ENCODE results near the gene CMSS1. TPM values are rescaled to one million over a fixed set of nuclear protein-coding genes. Genes with fewer than 3 reads are reported as not detected.

The CMSS1 gene
- total RNA-seq, 1 experiment from 2014 or later: 93.8 TPM

GRCh38 chr3:99795573-99795972 lies 22.1 kb upstream of the CMSS1 start:
- no peak for DNase-seq
- H3K9me3 ChIP-seq (replicated peaks): no peaks in the 10 kb centered on the region
- no peak overlapping the region for H3K27ac ChIP-seq
- no peak overlapping the region for H3K4me3 ChIP-seq
- H3K36me3 ChIP-seq: no peaks in the 10 kb centered on the region
- no peaks in the 10 kb centered on the region; the same call in 1 of the 2 replicates for H3K4me1 ChIP-seq
- H3K27me3 ChIP-seq: no peaks in the 10 kb centered on the region

GRCh38 chr3:99799422-99799821 lies 18.2 kb upstream of the CMSS1 start:
- Histone ChIP-seq H3K27ac (no peak overlapping the region), H3K9me3 (replicated peaks) (no peaks in the 10 kb centered on the region), H3K4me1 (no peaks in the 10 kb centered on the region; the same call in 1 of the 2 replicates), H3K36me3 (no peaks in the 10 kb centered on the region), H3K4me3 (no peak overlapping the region), H3K27me3 (no peaks in the 10 kb centered on the region)
- DNase-seq: peak in 1 of 2 experiments; percentile 22

- no peak overlapping the region for H3K4me3 ChIP-seq
- no peak overlapping the region for H3K27ac ChIP-seq
- DNase-seq: no peak
- peaks cover 10% of the 10 kb centered on the region for H3K9me3 ChIP-seq (replicated peaks)
- H3K4me1 ChIP-seq: no peaks in the 10 kb centered on the region; the same call in 1 of the 2 replicates
- no peaks in the 10 kb centered on the region for H3K36me3 ChIP-seq
- H3K27me3 ChIP-seq: no peaks in the 10 kb centered on the region
These were observed 14.4 kb upstream of the CMSS1 start for GRCh38 chr3:99803297-99803696.

GRCh38 chr3:99805160-99805559 lies 12.5 kb upstream of the CMSS1 start:
- H3K27ac ChIP-seq: no peak overlapping the region
- H3K4me1 ChIP-seq: no peaks in the 10 kb centered on the region
- peaks cover 10% of the 10 kb centered on the region for H3K9me3 ChIP-seq (replicated peaks)
- DNase-seq: no peak
- no peaks in the 10 kb centered on the region for H3K36me3 ChIP-seq
- no peak overlapping the region for H3K4me3 ChIP-seq
- H3K27me3 ChIP-seq: no peaks in the 10 kb centered on the region

GRCh38 chr3:99808163-99808794 lies 9.4 kb upstream of the CMSS1 start:
- Histone ChIP-seq H3K4me3 (no peak overlapping the region), H3K36me3 (no peaks in the 10 kb centered on the region), H3K27ac (no peak overlapping the region), H3K4me1 (no peaks in the 10 kb centered on the region), H3K27me3 (no peaks in the 10 kb centered on the region), H3K9me3 (replicated peaks) (peaks cover 10% of the 10 kb centered on the region)
- DNase-seq: peak; percentile 62 to 86

GRCh38 chr3:99809565-99809964 lies 8.1 kb upstream of the CMSS1 start:
- H3K27ac ChIP-seq: no peak overlapping the region
- H3K27me3 ChIP-seq: no peaks in the 10 kb centered on the region
- peaks cover 10% of the 10 kb centered on the region for H3K9me3 ChIP-seq (replicated peaks)
- H3K36me3 ChIP-seq: no peaks in the 10 kb centered on the region
- H3K4me3 ChIP-seq: no peak overlapping the region
- DNase-seq: no peak
- no peaks in the 10 kb centered on the region for H3K4me1 ChIP-seq

GRCh38 chr3:99810403-99810802 lies 7.3 kb upstream of the CMSS1 start:
- Histone ChIP-seq H3K27me3 (no peaks in the 10 kb centered on the region), H3K36me3 (no peaks in the 10 kb centered on the region), H3K4me1 (no peaks in the 10 kb centered on the region), H3K9me3 (replicated peaks) (peaks cover 4% of the 10 kb centered on the region), H3K4me3 (no peak overlapping the region), H3K27ac (no peak overlapping the region)
- DNase-seq: no peak

- Histone ChIP-seq H3K27me3 (no peaks in the 10 kb centered on the region), H3K36me3 (no peaks in the 10 kb centered on the region; the same call in 1 of the 2 replicates), H3K9me3 (replicated peaks) (no peaks in the 10 kb centered on the region), H3K4me3 (peak overlapping the region; percentile 76), H3K27ac (peak overlapping the region; percentile 89), H3K4me1 (peaks cover 6% of the 10 kb centered on the region)
- peak; percentile 45 to 62 for DNase-seq
These were observed 620 bp upstream of the CMSS1 start for GRCh38 chr3:99817047-99817436.

GRCh38 chr3:99818818-99819217 lies 1.2 kb downstream of the CMSS1 start:
- no peaks in the 10 kb centered on the region for H3K9me3 ChIP-seq (replicated peaks)

GRCh38 chr3:99823723-99824711 lies 6.4 kb downstream of the CMSS1 start:
- H3K9me3 ChIP-seq (replicated peaks): no peaks in the 10 kb centered on the region
- no peaks in the 10 kb centered on the region for H3K27me3 ChIP-seq
- peaks cover 2% of the 10 kb centered on the region; the same call in 1 of the 2 replicates for H3K36me3 ChIP-seq
- peak overlapping the region; percentile 77 for H3K27ac ChIP-seq
- no peak overlapping the region for H3K4me3 ChIP-seq
- DNase-seq: peak; percentile 26 to 27
- peaks cover 16% of the 10 kb centered on the region for H3K4me1 ChIP-seq

More at GRCh38 chr3:99818818-99819217, 1.2 kb downstream of the CMSS1 start:
- Histone ChIP-seq H3K27ac (no peak overlapping the region), H3K27me3 (no peaks in the 10 kb centered on the region), H3K4me3 (peak overlapping the region; percentile 76), H3K36me3 (no peaks in the 10 kb centered on the region; the same call in 1 of the 2 replicates), H3K4me1 (peaks cover 6% of the 10 kb centered on the region)
- DNase-seq: no peak

- Histone ChIP-seq H3K27me3 (no peaks in the 10 kb centered on the region), H3K9me3 (replicated peaks) (no peaks in the 10 kb centered on the region), H3K4me3 (0 out of 2 replicates have a peak overlapping the region, but pooled peaks have one; percentile 6), H3K36me3 (peaks cover 2% of the 10 kb centered on the region; the same call in 1 of the 2 replicates), H3K4me1 (peaks cover 16% of the 10 kb centered on the region), H3K27ac (peak overlapping the region; percentile 77)
- DNase-seq: peak in 1 of 2 experiments; percentile 52
These were observed 7.5 kb downstream of the CMSS1 start for GRCh38 chr3:99825004-99825640.

GRCh38 chr3:99829844-99830243 lies 12.2 kb downstream of the CMSS1 start:
- H3K27ac ChIP-seq: no peak overlapping the region
- H3K36me3 ChIP-seq: 0 out of 2 replicates have a peak, but pooled peaks cover 2% of the 10 kb centered on the region
- H3K4me3 ChIP-seq: no peak overlapping the region
- DNase-seq: no peak
- no peaks in the 10 kb centered on the region for H3K27me3 ChIP-seq
- 0 out of 2 replicates have a peak, but pooled peaks cover 3% of the 10 kb centered on the region for H3K9me3 ChIP-seq (replicated peaks)
- H3K4me1 ChIP-seq: peaks cover 13% of the 10 kb centered on the region

GRCh38 chr3:99833617-99834205 lies 16.0 kb downstream of the CMSS1 start:
- no peak for DNase-seq
- no peak overlapping the region for H3K4me3 ChIP-seq
- no peaks in the 10 kb centered on the region for H3K27me3 ChIP-seq
- peaks cover 6% of the 10 kb centered on the region for H3K4me1 ChIP-seq
- H3K36me3 ChIP-seq: no peaks in the 10 kb centered on the region
- H3K9me3 ChIP-seq (replicated peaks): 0 out of 2 replicates have a peak, but pooled peaks cover 3% of the 10 kb centered on the region
- no peak overlapping the region for H3K27ac ChIP-seq
